Epidermal melanocyte (primary cell): ENCODE data around the gene SLC37A1.

Experiments
- DNase-seq: peaks from one replicate; pipeline ENCODE4 v3.0.0; 2011; ENCODE audit warnings: low spot score; ENCODE audit not compliant: insufficient read length

The SLC37A1 gene

GRCh38 chr21:42572906-42573495 is 59.3 kb downstream of the SLC37A1 start:
- no peak for DNase-seq

- DNase-seq: no peak
These were observed 60.8 kb downstream of the SLC37A1 start for GRCh38 chr21:42574234-42575027.

GRCh38 chr21:42575111-42575510 is 61.5 kb downstream of the SLC37A1 start:
- no peak for DNase-seq

GRCh38 chr21:42576639-42577038 is 63.0 kb downstream of the SLC37A1 start:
- no peak for DNase-seq

GRCh38 chr21:42578034-42578433 is 64.4 kb downstream of the SLC37A1 start:
- DNase-seq: no peak

GRCh38 chr21:42578761-42579415 is 65.2 kb downstream of the SLC37A1 start:
- no peak for DNase-seq

GRCh38 chr21:42579456-42580075 is 65.9 kb downstream of the SLC37A1 start:
- DNase-seq: no peak

- DNase-seq: no peak
These were observed 66.6 kb downstream of the SLC37A1 start for GRCh38 chr21:42580076-42580792.

- DNase-seq: no peak
These were observed 67.2 kb downstream of the SLC37A1 start for GRCh38 chr21:42580793-42581321.

- no peak for DNase-seq
These were observed 67.8 kb downstream of the SLC37A1 start for GRCh38 chr21:42581336-42581992.

- no peak for DNase-seq
These were observed 68.5 kb downstream of the SLC37A1 start for GRCh38 chr21:42581993-42582786.

GRCh38 chr21:42582787-42583476 is 69.3 kb downstream of the SLC37A1 start:
- no peak for DNase-seq

- DNase-seq: no peak
These were observed 70.0 kb downstream of the SLC37A1 start for GRCh38 chr21:42583477-42584295.

- no peak for DNase-seq
These were observed 70.6 kb downstream of the SLC37A1 start for GRCh38 chr21:42584296-42584641.

- no peak for DNase-seq
These were observed 72.2 kb downstream of the SLC37A1 start for GRCh38 chr21:42585881-42586280.

GRCh38 chr21:42586406-42586805 is 72.8 kb downstream of the SLC37A1 start:
- DNase-seq: no peak

- no peak for DNase-seq
These were observed 73.4 kb downstream of the SLC37A1 start for GRCh38 chr21:42587036-42587435.

GRCh38 chr21:42590431-42591131 is 76.9 kb downstream of the SLC37A1 start:
- no peak for DNase-seq
